Measurements from ENCODE around the gene H1-8.

The H1-8 gene

GRCh38 chr3:129556890-129557547 is 14.0 kb downstream of the H1-8 start:
- no peak for DNase-seq (ENCODE audit: low spot score)

- no peak for DNase-seq (ENCODE audit: low spot score)
Observed at GRCh38 chr3:129557548-129557894, 14.5 kb downstream of the H1-8 start.

- DNase-seq (ENCODE audit: low spot score), result no peak
Observed at GRCh38 chr3:129558081-129558771, 15.3 kb downstream of the H1-8 start.

- no peak for DNase-seq (ENCODE audit: low spot score)
Observed at GRCh38 chr3:129558772-129559564, 16.0 kb downstream of the H1-8 start.

GRCh38 chr3:129559565-129560079 is 16.6 kb downstream of the H1-8 start:
- DNase-seq (ENCODE audit: low spot score), result no peak

- DNase-seq (ENCODE audit: low spot score), result no peak
Observed at GRCh38 chr3:129560269-129560787, 17.4 kb downstream of the H1-8 start.

- no peak for DNase-seq (ENCODE audit: low spot score)
Observed at GRCh38 chr3:129560911-129561594, 18.1 kb downstream of the H1-8 start.

GRCh38 chr3:129561619-129562248 is 18.8 kb downstream of the H1-8 start:
- no peak for DNase-seq (ENCODE audit: low spot score)

- no peak for DNase-seq (ENCODE audit: low spot score)
Observed at GRCh38 chr3:129562803-129563202, 19.8 kb downstream of the H1-8 start.

- DNase-seq (ENCODE audit: low spot score), result no peak
Observed at GRCh38 chr3:129563332-129563731, 20.4 kb downstream of the H1-8 start.

- no peak for DNase-seq (ENCODE audit: low spot score)
Observed at GRCh38 chr3:129563850-129564535, 21.0 kb downstream of the H1-8 start.

GRCh38 chr3:129564981-129565644 is 22.1 kb downstream of the H1-8 start:
- DNase-seq (ENCODE audit: low spot score), result no peak

- no peak for DNase-seq (ENCODE audit: low spot score)
Observed at GRCh38 chr3:129565902-129566301, 22.9 kb downstream of the H1-8 start.

- no peak for DNase-seq (ENCODE audit: low spot score)
Observed at GRCh38 chr3:129567176-129567705, 24.3 kb downstream of the H1-8 start.

GRCh38 chr3:129567939-129568338 is 25.0 kb downstream of the H1-8 start:
- no peak for DNase-seq (ENCODE audit: low spot score)

GRCh38 chr3:129569856-129570255 is 26.9 kb downstream of the H1-8 start:
- no peak for DNase-seq (ENCODE audit: low spot score)

GRCh38 chr3:129571605-129572547 is 28.9 kb downstream of the H1-8 start:
- no peak for DNase-seq (ENCODE audit: low spot score)

GRCh38 chr3:129572603-129573002 is 29.6 kb downstream of the H1-8 start:
- no peak for DNase-seq (ENCODE audit: low spot score)

- no peak for DNase-seq (ENCODE audit: low spot score)
Observed at GRCh38 chr3:129573493-129573892, 30.5 kb downstream of the H1-8 start.
